ENCODE data around the gene SETD9.

Gene SETD9

GRCh38 chr5:56908942-56909293 is 478 bp upstream of the SETD9 start:
- no peak for DNase-seq (ENCODE audit: low read depth in 2 of 2)
- no peak for TF ChIP-seq CTCF (IDR thresholded peaks at IDR 0.05; ENCODE audit: low read depth, low read length)
- peak overlapping the region; percentile 64 to 76 for H3K4me3 ChIP-seq (replicated peaks in 1 of 2; ENCODE audit: low read depth in 2 of 2, low read length in 2 of 2)

DNA sequence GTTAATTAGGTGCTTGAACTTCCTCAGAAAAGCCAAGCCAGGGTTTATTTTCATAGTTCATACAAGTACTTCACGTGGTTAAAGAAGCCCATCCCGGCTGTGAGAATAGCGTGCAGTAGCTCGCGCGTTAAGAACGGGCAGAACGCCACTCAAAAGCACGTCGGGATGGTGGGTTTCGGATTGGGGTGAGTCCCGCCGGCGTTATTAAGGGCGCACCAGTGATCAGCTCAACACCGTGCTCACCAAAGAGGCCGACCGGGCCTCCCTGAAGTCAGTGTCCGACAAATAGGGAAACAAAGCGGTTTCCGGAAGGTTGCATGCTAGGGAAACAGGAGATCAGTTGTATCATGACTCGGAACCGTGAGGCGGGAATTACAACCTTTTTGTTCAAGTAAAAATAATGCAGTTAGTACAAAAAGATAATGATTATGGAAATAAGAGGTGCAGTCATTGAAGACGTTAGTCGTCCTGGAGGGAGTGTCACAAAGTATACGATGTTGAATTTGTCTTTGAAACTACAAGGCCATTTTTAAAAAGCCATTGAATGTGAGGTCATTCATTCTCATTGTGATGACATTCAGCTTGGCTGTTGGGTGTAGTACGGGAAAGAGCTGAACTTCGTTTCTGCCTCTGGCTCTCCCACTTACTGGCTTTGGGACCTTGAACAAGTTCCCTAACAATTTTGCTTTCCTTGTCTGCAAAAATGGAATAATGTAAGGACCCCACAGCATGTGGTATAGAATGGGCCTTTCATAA is 992 bp downstream of the SETD9 start:
- DNase-seq (ENCODE audit: low read depth in 2 of 2): no peak
- no peak for TF ChIP-seq CTCF (IDR thresholded peaks at IDR 0.05; ENCODE audit: low read depth, low read length)
- H3K4me3 ChIP-seq (replicated peaks in 1 of 2; ENCODE audit: low read depth in 2 of 2, low read length in 2 of 2): peak overlapping the region; percentile 57

DNA sequence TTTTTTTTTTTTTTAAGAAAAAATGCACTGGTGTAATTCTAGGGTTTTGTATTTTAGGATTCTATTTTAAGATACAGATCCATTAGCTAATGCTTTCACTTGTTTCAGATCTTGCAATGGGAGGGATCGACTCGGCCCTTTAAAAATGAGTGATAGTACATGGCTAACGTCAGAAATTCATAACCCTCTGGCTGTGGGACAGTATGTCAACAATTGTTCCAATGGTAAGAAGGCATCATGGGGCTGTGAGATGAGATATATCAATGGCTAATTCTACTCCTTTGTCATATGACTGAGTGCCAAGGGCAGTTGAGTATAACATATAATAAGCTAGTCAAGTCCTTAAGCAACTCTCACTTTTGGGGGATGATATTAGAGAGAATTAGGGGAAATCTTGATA is 4.4 kb downstream of the SETD9 start:
- no peak overlapping the region for H3K4me3 ChIP-seq (replicated peaks in 1 of 2; ENCODE audit: low read depth in 2 of 2, low read length in 2 of 2)
- DNase-seq (ENCODE audit: low read depth in 2 of 2): no peak
- TF ChIP-seq CTCF (IDR thresholded peaks at IDR 0.05; ENCODE audit: low read depth, low read length): no peak

- TF ChIP-seq CTCF (IDR thresholded peaks at IDR 0.05; ENCODE audit: low read depth, low read length): no peak
- H3K4me3 ChIP-seq (replicated peaks in 1 of 2; ENCODE audit: low read depth in 2 of 2, low read length in 2 of 2): no peak overlapping the region
- no peak for DNase-seq (ENCODE audit: low read depth in 2 of 2)
Measured at GRCh38 chr5:56914678-56915077, 5.3 kb downstream of the SETD9 start.

GRCh38 chr5:56917534-56917933 is 8.1 kb downstream of the SETD9 start:
- no peak for TF ChIP-seq CTCF (IDR thresholded peaks at IDR 0.05; ENCODE audit: low read depth, low read length)
- no peak for DNase-seq (ENCODE audit: low read depth in 2 of 2)
- no peak overlapping the region for H3K4me3 ChIP-seq (replicated peaks in 1 of 2; ENCODE audit: low read depth in 2 of 2, low read length in 2 of 2)

DNA sequence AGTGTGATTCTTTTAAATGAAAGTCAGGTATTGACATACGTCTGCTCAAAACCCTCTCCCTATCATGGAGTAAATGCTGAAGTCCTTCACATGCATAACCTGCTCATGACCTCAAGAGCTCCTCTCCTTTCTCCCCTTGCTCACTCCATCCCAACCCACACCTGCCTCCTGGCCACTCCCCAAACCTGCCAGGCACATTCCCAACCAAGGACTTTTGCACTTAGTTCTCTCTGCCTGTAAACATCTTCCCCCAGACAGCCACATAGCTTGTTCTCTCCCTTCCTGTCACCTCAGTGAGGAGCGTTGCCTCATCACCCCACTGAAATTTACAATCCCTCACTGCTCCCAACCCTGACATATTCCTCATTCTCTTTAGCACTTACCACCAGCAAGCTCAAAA is 8.7 kb downstream of the SETD9 start:
- TF ChIP-seq CTCF (IDR thresholded peaks at IDR 0.05; ENCODE audit: low read depth, low read length): no peak
- DNase-seq (ENCODE audit: low read depth in 2 of 2): no peak
- H3K4me3 ChIP-seq (replicated peaks in 1 of 2; ENCODE audit: low read depth in 2 of 2, low read length in 2 of 2): no peak overlapping the region

All from cardiac fibroblast (primary cell).